Left renal cortex interstitium (tissue), 4 donors: ENCODE measurements around the gene MN1. TPM values are rescaled to one million over a fixed set of nuclear protein-coding genes. Genes with fewer than 3 reads are reported as not detected.

Source experiments
- DNase-seq, 4 donors: peaks; one replicate each; pipeline ENCODE4 v3.0.0-alpha.2; 2013; ENCODE audit warnings: low read depth in 4 of 4, low spot score in 2 of 4, missing footprints in 1 of 4
- polyA plus RNA-seq, 4 donors: library from polyadenylated mRNA; unstranded; fragments of 120-200 nt; gene quantifications; one replicate each; pipeline ENCODE4 v1.2.1, GENCODE V29; 2013; ENCODE audit not compliant: insufficient read length in 4 of 4

Gene MN1
- polyA plus RNA-seq, 4 donors = 7.8 to 10.4 (median 9.6) TPM

- no peak for DNase-seq
Observed at GRCh38 chr22:27765706-27766291, 35.8 kb downstream of the MN1 start.

- no peak for DNase-seq
Observed at GRCh38 chr22:27764722-27765236, 36.8 kb downstream of the MN1 start.

GRCh38 chr22:27761665-27762064 is 39.9 kb downstream of the MN1 start:
- DNase-seq = no peak

GRCh38 chr22:27761000-27761399 is 40.6 kb downstream of the MN1 start:
- DNase-seq = no peak

- DNase-seq = no peak
Observed at GRCh38 chr22:27760474-27760873, 41.1 kb downstream of the MN1 start.

- no peak for DNase-seq
Observed at GRCh38 chr22:27757928-27758525, 43.5 kb downstream of the MN1 start.

- no peak for DNase-seq
Observed at GRCh38 chr22:27756212-27756660, 45.3 kb downstream of the MN1 start.

GRCh38 chr22:27755521-27756211 is 45.9 kb downstream of the MN1 start:
- DNase-seq = no peak

- DNase-seq = no peak
Observed at GRCh38 chr22:27754888-27755480, 46.6 kb downstream of the MN1 start.

GRCh38 chr22:27754247-27754887 is 47.2 kb downstream of the MN1 start:
- no peak for DNase-seq

- no peak for DNase-seq
Observed at GRCh38 chr22:27752771-27753170, 48.8 kb downstream of the MN1 start.

GRCh38 chr22:27752141-27752540 is 49.4 kb downstream of the MN1 start:
- no peak for DNase-seq

GRCh38 chr22:27751277-27752070 is 50.1 kb downstream of the MN1 start:
- DNase-seq = no peak

GRCh38 chr22:27750584-27751265 is 50.8 kb downstream of the MN1 start:
- DNase-seq = no peak

- no peak for DNase-seq
Observed at GRCh38 chr22:27749597-27750225, 51.8 kb downstream of the MN1 start.

GRCh38 chr22:27748751-27749191 is 52.8 kb downstream of the MN1 start:
- no peak for DNase-seq

- no peak for DNase-seq
Observed at GRCh38 chr22:27748349-27748748, 53.2 kb downstream of the MN1 start.

GRCh38 chr22:27747396-27748221 is 53.9 kb downstream of the MN1 start:
- no peak for DNase-seq
